Measurements from ENCODE around the gene CAMK2A.

CAMK2A gene

DNA sequence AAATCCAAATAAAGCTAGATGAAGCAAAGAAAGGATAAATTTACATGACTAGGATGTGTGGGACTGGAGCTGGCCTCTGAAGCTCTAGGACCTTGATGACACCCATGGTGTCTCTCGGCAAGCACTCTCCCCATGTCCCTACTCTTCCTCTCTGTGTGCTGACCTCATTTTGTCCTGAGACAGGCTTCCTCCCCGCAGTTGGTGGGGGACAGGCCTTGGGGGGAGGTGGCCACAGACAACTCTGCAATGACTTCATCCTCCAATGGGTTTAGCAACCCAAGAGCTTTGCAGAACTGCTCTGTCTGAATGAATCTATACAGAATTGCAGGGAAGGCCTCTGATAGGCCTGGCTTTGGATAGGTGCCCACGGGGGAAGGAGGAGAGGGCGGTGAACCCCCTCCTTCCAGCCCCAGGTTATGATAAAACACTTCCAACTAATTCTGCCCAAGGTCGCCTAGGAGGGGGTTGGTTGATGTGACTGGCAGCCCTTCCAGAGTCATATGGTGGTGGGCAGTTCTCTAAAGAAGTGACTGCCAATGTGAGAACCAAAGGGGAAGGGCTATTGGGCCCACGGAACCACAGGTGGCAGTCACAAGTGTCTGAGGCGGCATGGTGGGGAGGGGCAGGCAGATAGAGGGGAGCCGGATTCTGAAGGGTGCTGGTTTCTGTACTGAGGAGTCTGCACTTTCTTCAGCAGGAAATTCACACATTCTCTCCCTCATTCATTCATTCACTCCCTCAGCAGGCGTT is 93.7 kb downstream of the CAMK2A start:
- TF ChIP-seq SIN3A (IDR thresholded peaks at IDR 0.05; ENCODE audit: borderline replicate concordance, insufficient read depth, low read length), result no peak
- TF ChIP-seq, protein P1, sequence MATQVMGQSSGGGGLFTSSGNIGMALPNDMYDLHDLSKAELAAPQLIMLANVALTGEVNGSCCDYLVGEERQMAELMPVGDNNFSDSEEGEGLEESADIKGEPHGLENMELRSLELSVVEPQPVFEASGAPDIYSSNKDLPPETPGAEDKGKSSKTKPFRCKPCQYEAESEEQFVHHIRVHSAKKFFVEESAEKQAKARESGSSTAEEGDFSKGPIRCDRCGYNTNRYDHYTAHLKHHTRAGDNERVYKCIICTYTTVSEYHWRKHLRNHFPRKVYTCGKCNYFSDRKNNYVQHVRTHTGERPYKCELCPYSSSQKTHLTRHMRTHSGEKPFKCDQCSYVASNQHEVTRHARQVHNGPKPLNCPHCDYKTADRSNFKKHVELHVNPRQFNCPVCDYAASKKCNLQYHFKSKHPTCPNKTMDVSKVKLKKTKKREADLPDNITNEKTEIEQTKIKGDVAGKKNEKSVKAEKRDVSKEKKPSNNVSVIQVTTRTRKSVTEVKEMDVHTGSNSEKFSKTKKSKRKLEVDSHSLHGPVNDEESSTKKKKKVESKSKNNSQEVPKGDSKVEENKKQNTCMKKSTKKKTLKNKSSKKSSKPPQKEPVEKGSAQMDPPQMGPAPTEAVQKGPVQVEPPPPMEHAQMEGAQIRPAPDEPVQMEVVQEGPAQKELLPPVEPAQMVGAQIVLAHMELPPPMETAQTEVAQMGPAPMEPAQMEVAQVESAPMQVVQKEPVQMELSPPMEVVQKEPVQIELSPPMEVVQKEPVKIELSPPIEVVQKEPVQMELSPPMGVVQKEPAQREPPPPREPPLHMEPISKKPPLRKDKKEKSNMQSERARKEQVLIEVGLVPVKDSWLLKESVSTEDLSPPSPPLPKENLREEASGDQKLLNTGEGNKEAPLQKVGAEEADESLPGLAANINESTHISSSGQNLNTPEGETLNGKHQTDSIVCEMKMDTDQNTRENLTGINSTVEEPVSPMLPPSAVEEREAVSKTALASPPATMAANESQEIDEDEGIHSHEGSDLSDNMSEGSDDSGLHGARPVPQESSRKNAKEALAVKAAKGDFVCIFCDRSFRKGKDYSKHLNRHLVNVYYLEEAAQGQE (IDR thresholded peaks at IDR 0.05; ENCODE audit: insufficient read depth in 1 of 2, low read depth in 2 of 2, low read length in 2 of 2), result no peak
- TF ChIP-seq FOXP2 (optimal IDR thresholded peaks at IDR 0.05; ENCODE audit: borderline replicate concordance, extremely low read depth, extremely low read length, insufficient read depth), result no peak
- no peak for TF ChIP-seq TAF1 (IDR thresholded peaks at IDR 0.05; ENCODE audit: borderline replicate concordance, insufficient read depth, low read length)
- TF ChIP-seq POLR2AphosphoS5 (IDR thresholded peaks at IDR 0.05; ENCODE audit: low read depth, low read length), result no peak

DNA sequence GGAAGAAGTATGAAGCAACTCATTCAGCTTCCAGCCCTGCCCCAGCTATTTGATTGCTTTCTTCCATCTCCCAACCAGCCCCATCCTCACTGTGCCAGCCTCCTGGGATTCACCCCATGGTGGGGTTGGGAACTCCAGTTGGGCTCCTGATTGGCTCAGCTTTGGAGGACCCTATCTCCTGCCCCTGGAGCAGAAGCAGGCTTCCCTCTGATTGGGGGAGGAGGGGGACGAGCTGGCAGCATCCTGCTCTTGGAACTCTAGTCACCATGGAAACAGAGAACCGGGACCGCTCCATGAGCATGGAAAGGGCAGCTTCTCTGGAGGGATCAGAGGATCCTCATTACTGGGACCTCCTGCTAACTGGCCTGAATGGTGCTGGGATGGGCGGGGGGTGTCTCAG is 97.1 kb downstream of the CAMK2A start:
- TF ChIP-seq FOXP2 (optimal IDR thresholded peaks at IDR 0.05; ENCODE audit: borderline replicate concordance, extremely low read depth, extremely low read length, insufficient read depth) (no peak), TAF1 (IDR thresholded peaks at IDR 0.05; ENCODE audit: borderline replicate concordance, insufficient read depth, low read length) (no peak), SIN3A (IDR thresholded peaks at IDR 0.05; ENCODE audit: borderline replicate concordance, insufficient read depth, low read length) (no peak), POLR2AphosphoS5 (IDR thresholded peaks at IDR 0.05; ENCODE audit: low read depth, low read length) (no peak)
- TF ChIP-seq, protein P1 (IDR thresholded peaks at IDR 0.05; ENCODE audit: insufficient read depth in 1 of 2, low read depth in 2 of 2, low read length in 2 of 2), result no peak

DNA sequence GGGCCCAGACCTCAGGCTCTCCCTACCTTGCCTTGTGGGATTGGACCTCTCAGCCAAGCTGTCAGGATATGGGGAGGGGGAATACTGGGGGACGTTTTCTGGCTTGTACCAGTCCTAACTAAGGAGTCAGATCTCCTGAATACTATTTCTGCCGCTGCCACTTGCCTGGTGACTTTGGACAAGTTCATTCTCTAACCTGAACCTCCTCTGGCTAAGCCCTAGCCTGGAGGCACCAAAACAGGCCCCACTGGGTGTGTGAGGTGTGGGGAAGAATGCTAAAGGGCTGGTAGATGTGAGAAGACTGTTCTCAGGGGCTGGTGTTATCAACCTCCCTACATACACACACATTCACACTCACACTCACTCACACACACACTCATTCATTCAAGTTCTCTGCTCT is 98.6 kb downstream of the CAMK2A start:
- TF ChIP-seq SIN3A (IDR thresholded peaks at IDR 0.05; ENCODE audit: borderline replicate concordance, insufficient read depth, low read length) (no peak), POLR2AphosphoS5 (IDR thresholded peaks at IDR 0.05; ENCODE audit: low read depth, low read length) (no peak), FOXP2 (optimal IDR thresholded peaks at IDR 0.05; ENCODE audit: borderline replicate concordance, extremely low read depth, extremely low read length, insufficient read depth) (no peak), TAF1 (IDR thresholded peaks at IDR 0.05; ENCODE audit: borderline replicate concordance, insufficient read depth, low read length) (no peak)
- TF ChIP-seq, protein P1 (IDR thresholded peaks at IDR 0.05; ENCODE audit: insufficient read depth in 1 of 2, low read depth in 2 of 2, low read length in 2 of 2), result no peak

DNA sequence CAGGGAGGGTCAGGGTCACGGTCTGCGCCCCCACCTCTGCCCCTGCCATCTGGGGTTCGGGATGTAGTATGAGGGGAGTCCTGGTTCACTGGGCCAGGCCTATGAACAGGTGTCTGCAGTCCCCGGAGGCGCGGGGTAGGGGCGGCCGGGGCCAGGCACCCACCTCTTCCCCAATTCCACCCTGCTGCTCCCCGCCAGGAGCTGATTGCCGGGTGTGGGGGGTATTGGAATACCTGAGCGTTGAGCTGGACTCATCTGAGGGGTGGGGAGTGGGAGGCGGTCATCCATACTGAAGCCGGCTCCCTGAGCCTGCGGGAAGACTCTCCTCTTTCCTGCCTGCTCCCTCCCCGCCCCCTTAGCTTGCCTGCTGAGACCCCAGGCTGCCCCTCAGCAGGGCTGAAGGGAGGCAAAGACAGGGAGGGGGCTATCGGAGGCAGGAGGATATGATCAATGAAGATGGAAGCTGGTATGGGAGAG is 99.0 kb downstream of the CAMK2A start:
- TF ChIP-seq, protein P1 (IDR thresholded peaks at IDR 0.05; ENCODE audit: insufficient read depth in 1 of 2, low read depth in 2 of 2, low read length in 2 of 2), result no peak
- TF ChIP-seq POLR2AphosphoS5 (IDR thresholded peaks at IDR 0.05; ENCODE audit: low read depth, low read length) (no peak), SIN3A (IDR thresholded peaks at IDR 0.05; ENCODE audit: borderline replicate concordance, insufficient read depth, low read length) (no peak), TAF1 (IDR thresholded peaks at IDR 0.05; ENCODE audit: borderline replicate concordance, insufficient read depth, low read length) (no peak), FOXP2 (optimal IDR thresholded peaks at IDR 0.05; ENCODE audit: borderline replicate concordance, extremely low read depth, extremely low read length, insufficient read depth) (no peak)

All from PFSK-1 (cell line).